Panc1 (cell line): ENCODE measurements around the gene FPR3. TPM values are rescaled to one million over a fixed set of nuclear protein-coding genes. Genes with fewer than 3 reads are reported as not detected.
A peak's percentile ranks its signal among the peaks of the same experiment; 100 is the strongest.

Experiments
- ATAC-seq: fragments of 200-7000 bp; cut with Tn5 transposase; 2 replicates; pipeline ENCODE4 v1.9.1; 2020; ENCODE audit warnings: mild to moderate bottlenecking, moderate library complexity
- BruUV-seq: library from RNA; stranded (reverse); fragments of 400-500 nt; replicated peaks from 2 replicates; lab custom pipeline; 2021; lab: Mats Ljungman, UMichigan
- CTCF ChIA-PET: fragments of 300-600 bp; sonication (Branson Sonifier 250); formaldehyde crosslinking; loops from one replicate; lab custom pipeline; 2022; ENCODE audit warnings: antibody characterized with exemption; lab: Charles Lee
- POLR2A ChIA-PET: fragments of 300-600 bp; sonication (Branson Sonifier 250); formaldehyde crosslinking; loops from one replicate; lab custom pipeline; 2022; ENCODE audit warnings: antibody characterized with exemption; lab: Charles Lee
- DNase-seq: peaks from one replicate; pipeline ENCODE4 v3.0.0-alpha.2; 2010; ENCODE audit warnings: low read depth, low spot score
- H3K27ac ChIP-seq: 2 replicates; pipeline ENCODE4 v1.5.1; 2011; ENCODE audit warnings: mild to moderate bottlenecking, low read length, inconsistent platforms
- H3K27me3 ChIP-seq: fragments of 200-500 bp; sonication (Bioruptor generic); 2 replicates; pipeline ENCODE4 v1.6.0; 2014; ENCODE audit warnings: low read length, inconsistent platforms; ENCODE audit not compliant: control insufficient read depth, insufficient read depth
- H3K36me3 ChIP-seq: fragments of 200-500 bp; sonication (Bioruptor generic); 2 replicates; pipeline ENCODE4 v1.5.1; 2014; ENCODE audit warnings: inconsistent platforms, mild to moderate bottlenecking, low read length, moderate library complexity; ENCODE audit not compliant: control insufficient read depth, insufficient read depth
- H3K4me1 ChIP-seq: 2 replicates; pipeline ENCODE4 v1.5.1; 2011; ENCODE audit warnings: inconsistent platforms, mild to moderate bottlenecking, low read length, moderate library complexity; ENCODE audit not compliant: control insufficient read depth, insufficient read depth
- H3K4me3 ChIP-seq, 2 experiments: 2 replicates each; pipeline ENCODE4 v1.5.1; 2011 to 2012; ENCODE audit warnings: low read depth in 2 of 2, low read length in 2 of 2, mild to moderate bottlenecking in 2 of 2, inconsistent platforms in 1 of 2, moderate library complexity in 1 of 2
- H3K9me3 ChIP-seq: fragments of 200-500 bp; sonication (Bioruptor generic); 2 replicates; pipeline ENCODE4 v1.5.1; 2014; ENCODE audit warnings: low read depth, mild to moderate bottlenecking, inconsistent platforms, low read length, moderate library complexity; ENCODE audit not compliant: control insufficient read depth, insufficient read depth
- CTCF ChIP-seq: fragments of 450-650 bp; IDR thresholded peaks from 2 replicates; pipeline ENCODE4 v1.5.1; 2017; ENCODE audit warnings: mild to moderate bottlenecking
- POLR2AphosphoS5 ChIP-seq: IDR thresholded peaks from 2 replicates; pipeline ENCODE4 v1.6.1; 2012; ENCODE audit warnings: mild to moderate bottlenecking, low read depth, low read length, moderate library complexity
- REST ChIP-seq, 2 experiments: IDR thresholded peaks; 2 replicates each; pipeline ENCODE4 v1.6.1; 2011 to 2012; ENCODE audit warnings: low read depth in 2 of 2, control low read depth in 1 of 2, low read length in 1 of 2, mild to moderate bottlenecking in 1 of 2, moderate library complexity in 1 of 2; ENCODE audit not compliant: insufficient read depth in 1 of 2
- SIN3A ChIP-seq: IDR thresholded peaks from 2 replicates; pipeline ENCODE4 v1.6.1; 2012; ENCODE audit warnings: low read depth, mild to moderate bottlenecking, low read length, moderate library complexity, borderline replicate concordance; ENCODE audit not compliant: insufficient read depth
- TCF7L2 ChIP-seq: IDR thresholded peaks from 2 replicates; pipeline ENCODE4 v1.6.1; 2011; ENCODE audit warnings: mild to moderate bottlenecking, low read depth, low read length, inconsistent platforms
- in situ Hi-C: cut with HindIII; loops from 2 replicates; pipeline ENCODE4 v1.10.0; 2016; ENCODE audit warnings: low sequenced_read_pairs, low pct_unique_long_range_greater_than_20kb
- intact Hi-C: fragments of 100-400 bp; cut with micrococcal nuclease; formaldehyde crosslinking; loops from one replicate; pipeline ENCODE4 v1.10.0; 2022; ENCODE audit not compliant: unreplicated experiment
- total RNA-seq: library from RNA; stranded (reverse); gene quantifications from one replicate; pipeline ENCODE4 v1.2.1, GENCODE V29; 2021; ENCODE audit not compliant: unreplicated experiment

Gene FPR3
- total RNA-seq, 1 experiment from 2014 or later = 0.08 TPM

GRCh38 chr19:51797480-51797879, 2.5 kb downstream of the FPR3 start:
- POLR2A ChIA-PET = no interaction called here
- H3K27ac ChIP-seq = no peak overlapping the region
- intact Hi-C loops = no loop called here
- H3K4me3 ChIP-seq = no peak overlapping the region
- ATAC-seq = no peak
- no peak for DNase-seq
- no peaks in the 10 kb centered on the region for H3K27me3 ChIP-seq
- no peak for TF ChIP-seq SIN3A
- TF ChIP-seq TCF7L2 = no peak
- TF ChIP-seq REST (IDR thresholded peaks at IDR 0.05; ENCODE audit: insufficient read depth in 1 of 2, low read depth in 2 of 2, low read length in 1 of 2) = no peak
- no peak for TF ChIP-seq CTCF
- TF ChIP-seq POLR2AphosphoS5 = no peak
- CTCF ChIA-PET = no interaction called here
- H3K4me1 ChIP-seq = no peaks in the 10 kb centered on the region
- BruUV-seq = no TSS peak
- H3K9me3 ChIP-seq = no peaks in the 10 kb centered on the region
- no peaks in the 10 kb centered on the region for H3K36me3 ChIP-seq
- in situ Hi-C loops = no loop called here

- H3K36me3 ChIP-seq = no peaks in the 10 kb centered on the region
- BruUV-seq = no TSS peak
- POLR2A ChIA-PET = no interaction called here
- H3K9me3 ChIP-seq = no peaks in the 10 kb centered on the region
- no peaks in the 10 kb centered on the region for H3K4me1 ChIP-seq
- no peak for TF ChIP-seq POLR2AphosphoS5
- in situ Hi-C loops (no loop called here), intact Hi-C loops (no loop called here)
- CTCF ChIA-PET = no interaction called here
- H3K27me3 ChIP-seq = no peaks in the 10 kb centered on the region
- DNase-seq (no peak), ATAC-seq (no peak)
- no peak overlapping the region for H3K4me3 ChIP-seq
- no peak overlapping the region for H3K27ac ChIP-seq
Observed at GRCh38 chr19:51798062-51798461, 3.1 kb downstream of the FPR3 start.

DNA sequence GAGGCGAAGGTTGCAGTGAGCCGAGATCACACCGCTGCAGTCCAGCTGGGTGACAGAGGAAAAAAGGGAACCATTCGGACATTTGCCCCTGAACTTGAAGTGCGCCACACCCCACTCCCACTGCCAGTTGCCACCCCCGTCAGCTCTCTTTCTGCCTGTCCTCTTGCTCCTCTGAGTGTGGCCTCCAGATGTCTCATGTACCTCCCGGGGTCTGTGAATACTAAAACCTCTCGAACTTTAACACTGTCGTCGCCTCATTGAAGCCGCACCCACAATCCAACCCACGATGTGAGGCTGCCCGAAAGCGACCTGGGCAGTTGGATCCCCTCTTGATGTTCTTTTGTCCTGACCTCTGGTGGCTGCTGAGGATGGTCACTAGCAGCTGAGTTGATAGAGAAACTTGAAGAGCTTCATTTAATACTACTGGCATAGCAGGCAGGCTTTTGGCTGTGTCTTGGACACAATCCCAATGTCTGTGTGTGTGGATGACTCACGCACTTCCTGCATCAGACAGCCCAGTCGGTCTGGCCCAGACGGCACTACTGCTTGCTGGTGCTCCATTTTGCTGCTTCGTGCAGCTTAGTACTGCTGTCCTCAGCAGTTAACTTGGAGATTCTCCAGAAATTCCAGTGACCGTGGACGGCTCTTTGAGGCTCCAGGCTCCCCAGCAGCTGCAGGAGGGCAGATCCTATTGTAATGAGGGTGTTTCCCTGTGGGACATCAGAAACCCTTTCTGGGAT, 4.2 kb downstream of the FPR3 start:
- H3K4me3 ChIP-seq = no peak overlapping the region
- H3K4me1 ChIP-seq = no peaks in the 10 kb centered on the region
- TF ChIP-seq POLR2AphosphoS5 = no peak
- no peak for TF ChIP-seq REST (IDR thresholded peaks at IDR 0.05; ENCODE audit: insufficient read depth in 1 of 2, low read depth in 2 of 2, low read length in 1 of 2)
- no peak for TF ChIP-seq CTCF
- TF ChIP-seq TCF7L2 = no peak
- TF ChIP-seq SIN3A = no peak
- no peak for DNase-seq
- H3K27ac ChIP-seq = no peak overlapping the region
- intact Hi-C loops (no loop called here), in situ Hi-C loops (no loop called here)
- no peaks in the 10 kb centered on the region for H3K9me3 ChIP-seq
- no peaks in the 10 kb centered on the region for H3K27me3 ChIP-seq
- no TSS peak for BruUV-seq
- peak; percentile 94 for ATAC-seq
- ChIA-PET POLR2A (interaction anchor here (0.6 kb wide), 1 partner anchor 61 kb away, joined by 9 read pairs; no protein-coding TSS in a partner anchor), CTCF (interaction anchor here (1.3 kb wide), 1 partner anchor 22 kb away, joined by 3 read pairs; no protein-coding TSS in a partner anchor)
- H3K36me3 ChIP-seq = no peaks in the 10 kb centered on the region
